Cardiac muscle cell (in vitro differentiated cells and primary cell): ENCODE measurements around the gene BCORL1. TPM values are rescaled to one million over a fixed set of nuclear protein-coding genes. Genes with fewer than 3 reads are reported as not detected.
A peak's percentile ranks its signal among the peaks of the same experiment; 100 is the strongest.

Source experiments
- DNase-seq, 2 donors: peaks; one replicate each; pipeline versions ENCODE4 v3.0.0 to v3.0.0-alpha.2; 2010 to 2017; ENCODE audit warnings: low read depth in 1 of 2, low spot score in 1 of 2
- H3K27ac ChIP-seq: fragments of 200-600 bp; sonication (generic); 2 replicates; pipeline ENCODE4 v1.5.1; 2016
- H3K27me3 ChIP-seq: fragments of 200-600 bp; sonication (generic); 2 replicates; pipeline ENCODE4 v1.6.0; 2016; ENCODE audit warnings: control low read depth
- H3K36me3 ChIP-seq: fragments of 200-600 bp; sonication (generic); 2 replicates; pipeline ENCODE4 v1.5.1; 2016; ENCODE audit warnings: control low read depth
- H3K4me1 ChIP-seq: fragments of 200-600 bp; sonication (generic); 2 replicates; pipeline ENCODE4 v1.8.1; 2017; ENCODE audit warnings: low read depth, mild to moderate bottlenecking, mixed run types
- H3K4me3 ChIP-seq: fragments of 200-600 bp; sonication (generic); 2 replicates; pipeline ENCODE4 v1.5.1; 2016; ENCODE audit warnings: mild to moderate bottlenecking
- H3K9me3 ChIP-seq: fragments of 200-600 bp; sonication (generic); 2 replicates; pipeline ENCODE4 v1.5.1; 2017; ENCODE audit warnings: low read depth, mild to moderate bottlenecking, control low read depth
- CTCF ChIP-seq: IDR thresholded peaks from 2 replicates; pipeline ENCODE4 v1.5.1; 2012; ENCODE audit warnings: low read depth, mild to moderate bottlenecking, low read length
- polyA plus RNA-seq: library from polyadenylated mRNA; unstranded; fragments of >200 nt; fragmentation: Nextera tagmentation; extraction: Ambion mirVana; gene quantifications from 2 replicates; pipeline ENCODE4 v1.2.1, GENCODE V29; 2016
- total RNA-seq: library from RNA; depleted of rRNA; stranded (reverse); fragments of >200 nt; gene quantifications from 2 replicates; pipeline ENCODE4 v1.2.3, GENCODE V29; 2016

Gene BCORL1
- total RNA-seq (3.9 and 10.7 TPM in 2 replicates), polyA plus RNA-seq (8.7 and 13.6 TPM in 2 replicates)

GRCh38 chrX:129982300-129983251, at the start of gene BCORL1:
Gene BCORL1, plus strand, starts transcription at chrX:129982635. Its CDS starts 22,597 bp downstream, at chrX:130005232.
- Histone ChIP-seq H3K4me1 (no peaks in the 10 kb centered on the region), H3K9me3 (no peaks in the 10 kb centered on the region), H3K27me3 (no peaks in the 10 kb centered on the region), H3K4me3 (peak within 1 kb of the TSS; percentile 39), H3K27ac (no peak within 1 kb of the TSS), H3K36me3 (no peaks in the 10 kb centered on the region)
- peak; percentile 91 to 96 for DNase-seq
- TF ChIP-seq CTCF = no peak

- Histone ChIP-seq H3K27me3 (peaks cover 33% of the 10 kb centered on the region), H3K36me3 (no peaks in the 10 kb centered on the region), H3K4me3 (peak overlapping the region; percentile 52), H3K9me3 (no peaks in the 10 kb centered on the region), H3K4me1 (no peaks in the 10 kb centered on the region), H3K27ac (no peak overlapping the region)
- no peak for DNase-seq
- no peak for TF ChIP-seq CTCF
Measured at GRCh38 chrX:129932821-129933321, 49.6 kb upstream of the BCORL1 start.

GRCh38 chrX:129933700-129934099, 48.7 kb upstream of the BCORL1 start:
- Histone ChIP-seq H3K36me3 (no peaks in the 10 kb centered on the region), H3K4me1 (no peaks in the 10 kb centered on the region), H3K27me3 (peaks cover 33% of the 10 kb centered on the region), H3K4me3 (no peak overlapping the region), H3K9me3 (no peaks in the 10 kb centered on the region), H3K27ac (no peak overlapping the region)
- no peak for DNase-seq
- TF ChIP-seq CTCF = no peak

GRCh38 chrX:129934461-129934860, 48.0 kb upstream of the BCORL1 start:
- H3K27ac ChIP-seq = no peak overlapping the region
- H3K4me1 ChIP-seq = no peaks in the 10 kb centered on the region
- no peaks in the 10 kb centered on the region for H3K9me3 ChIP-seq
- H3K27me3 ChIP-seq = peaks cover 36% of the 10 kb centered on the region
- no peaks in the 10 kb centered on the region for H3K36me3 ChIP-seq
- no peak overlapping the region for H3K4me3 ChIP-seq
- TF ChIP-seq CTCF = no peak
- DNase-seq = no peak

- Histone ChIP-seq H3K27ac (no peak overlapping the region), H3K4me1 (no peaks in the 10 kb centered on the region), H3K27me3 (peaks cover 39% of the 10 kb centered on the region), H3K9me3 (no peaks in the 10 kb centered on the region), H3K4me3 (no peak overlapping the region), H3K36me3 (no peaks in the 10 kb centered on the region)
- no peak for DNase-seq
- no peak for TF ChIP-seq CTCF
Measured at GRCh38 chrX:129934952-129935351, 47.5 kb upstream of the BCORL1 start.
